CMK (cell line): ENCODE data around the gene TRIP6.
"Not testable (repeated sequence)": the region's sequence is repeated elsewhere in the genome, so short reads cannot be mapped to it uniquely, and the experiment has no call there.

Experiments
- DNase-seq: peaks from one replicate; pipeline ENCODE4 v3.0.0-alpha.2; 2010; ENCODE audit warnings: low read depth

TRIP6 gene

DNA sequence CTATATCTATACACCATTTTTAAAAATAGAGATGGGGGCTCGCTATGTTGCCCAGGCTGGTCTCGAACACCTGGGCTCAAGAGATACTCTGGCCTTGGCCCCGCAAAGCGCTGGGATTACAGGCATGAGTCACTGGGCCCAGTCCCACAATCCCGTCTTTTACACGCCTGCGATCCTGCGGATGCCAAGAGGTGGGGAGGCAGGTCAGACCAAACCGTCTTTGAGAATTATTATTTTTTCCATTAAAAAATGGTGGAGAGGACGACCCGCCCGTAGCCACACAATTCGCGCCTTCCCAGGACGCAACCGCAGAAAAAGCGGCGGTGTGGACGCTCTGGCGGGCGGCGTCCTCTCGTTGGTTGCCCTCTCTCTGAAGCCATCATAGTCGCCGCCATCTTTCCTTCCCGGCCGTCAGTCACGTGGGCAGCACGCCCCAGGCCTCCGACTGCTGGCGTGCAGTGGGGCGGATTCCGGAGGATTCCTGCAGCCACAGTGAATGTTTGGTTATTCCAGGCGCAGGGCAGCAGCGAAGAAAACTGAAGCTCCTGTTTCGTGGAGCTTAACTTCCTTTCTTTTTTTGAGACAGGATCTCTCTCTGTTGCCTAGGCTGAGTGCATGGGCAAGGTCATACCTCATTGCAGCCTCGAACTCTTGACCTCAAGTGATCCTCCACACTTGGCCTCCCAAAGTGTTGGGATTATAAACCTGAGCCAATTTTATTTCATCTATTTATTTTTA, 29.9 kb upstream of the TRIP6 start:
- no peak for DNase-seq

DNA sequence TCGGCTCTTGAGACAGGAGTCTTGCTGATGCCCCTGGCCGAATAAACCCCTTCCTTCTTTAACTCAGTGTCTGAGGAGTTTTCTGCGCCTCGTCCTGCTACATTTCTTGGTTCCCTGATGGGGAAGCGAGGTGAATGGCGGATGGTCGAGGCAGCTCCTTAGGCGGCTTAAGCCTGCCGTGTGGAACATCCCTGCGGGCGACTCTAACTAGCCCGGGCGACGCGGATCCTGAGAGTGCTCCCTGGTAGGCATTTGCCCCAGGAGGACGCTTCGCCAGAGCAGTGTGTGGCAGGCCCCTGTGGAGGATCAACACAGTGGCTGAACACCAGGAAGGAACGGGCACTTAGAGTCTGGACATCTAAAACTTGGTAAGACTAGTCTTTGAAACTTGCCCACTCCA, 27.8 kb upstream of the TRIP6 start:
- DNase-seq, result no peak

DNA sequence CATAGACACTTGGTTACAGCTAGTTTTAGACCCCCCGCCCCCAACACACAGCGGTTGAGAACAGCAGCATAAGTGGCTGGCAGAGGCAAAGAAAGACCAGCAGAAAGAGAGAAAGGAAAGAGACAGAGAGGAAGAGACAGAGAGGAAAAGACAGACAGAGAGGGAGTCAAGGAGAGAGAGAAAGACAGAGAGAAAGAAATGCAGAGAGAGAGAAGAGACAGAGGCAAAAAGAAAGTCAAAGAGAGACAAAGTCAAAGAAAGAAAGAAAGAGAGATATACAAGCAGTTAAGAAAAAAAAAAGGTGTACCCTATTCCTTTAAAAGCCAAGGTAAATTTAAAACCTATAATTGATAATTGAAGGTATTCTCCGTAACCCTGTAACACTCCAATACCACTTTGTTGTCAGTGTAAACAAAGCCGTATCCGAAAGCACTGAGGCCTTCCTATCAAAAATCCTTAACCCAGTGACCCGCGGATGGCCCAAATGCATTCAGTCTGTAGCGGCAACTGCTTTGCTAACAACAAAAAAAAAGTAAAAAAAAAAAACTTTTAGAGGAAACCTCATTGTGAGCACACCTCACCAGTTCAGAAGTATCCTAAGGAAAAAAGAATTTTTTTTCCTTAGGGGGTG, 26.6 kb upstream of the TRIP6 start:
- DNase-seq, result no peak

DNA sequence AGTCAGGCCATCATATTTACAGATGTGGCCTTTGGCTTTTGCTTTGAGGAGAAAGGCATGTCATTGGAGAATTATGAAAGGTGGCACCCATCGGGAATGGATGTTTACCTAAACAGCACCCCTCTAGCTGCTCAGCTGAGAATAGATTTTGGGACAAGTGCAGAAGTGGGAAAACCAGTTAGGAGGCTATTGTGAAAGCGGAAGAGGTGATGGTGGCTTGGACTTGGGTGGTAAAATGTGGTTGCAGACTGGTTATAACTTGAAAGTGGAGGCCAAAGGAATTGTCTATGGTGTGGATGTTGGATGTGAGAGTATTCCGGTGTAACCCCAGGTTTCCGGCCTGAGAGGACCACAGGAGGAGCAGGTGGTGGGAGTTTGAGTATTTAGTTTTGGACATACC, 19.8 kb upstream of the TRIP6 start:
- DNase-seq, result no peak

DNA sequence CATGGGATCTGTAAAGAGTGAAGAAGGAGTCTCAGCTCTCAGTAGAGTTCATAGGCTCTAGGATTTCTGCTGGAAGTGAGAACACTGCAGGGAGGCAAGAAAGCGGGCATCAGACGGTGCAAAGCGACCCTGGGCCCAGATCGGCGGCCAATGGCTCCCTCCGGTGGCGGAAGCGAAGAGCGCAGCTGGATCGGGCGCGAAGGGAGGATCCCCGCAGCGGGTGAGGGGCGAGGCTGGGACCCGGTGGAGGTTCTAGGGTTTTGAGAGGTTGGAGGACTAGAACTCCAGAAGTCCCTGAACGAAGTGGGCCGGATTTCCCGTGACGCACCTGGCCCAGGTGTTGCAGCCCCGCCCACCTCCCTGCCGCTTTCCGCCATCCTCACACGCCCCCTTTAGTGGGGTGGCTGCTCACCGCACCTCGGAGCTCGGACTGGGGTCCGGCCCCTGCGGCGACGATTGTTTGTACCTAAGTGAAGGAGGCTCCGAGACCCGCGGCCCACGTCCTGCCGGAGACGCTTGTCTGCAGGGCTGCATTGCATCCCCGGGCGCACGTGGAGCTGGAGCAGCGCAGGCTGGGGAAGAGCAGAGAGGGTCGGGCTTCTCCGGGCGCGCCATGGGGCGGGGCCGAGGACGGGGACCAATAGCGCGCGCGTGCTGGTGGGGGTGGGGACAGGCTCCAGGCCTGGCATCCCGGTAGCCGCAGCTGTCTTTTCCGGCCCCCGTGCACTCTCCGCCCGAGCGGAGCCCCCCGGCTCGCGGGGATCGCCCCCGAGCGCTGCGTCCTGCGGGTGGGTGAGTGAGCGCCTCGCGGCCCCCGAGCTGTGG, 14.9 kb upstream of the TRIP6 start, which contains the start of gene SLC12A9:
TSS of gene SLC12A9 (plus strand) at position 666 of the 825 bp plus-strand sequence. CDS start 1,485 bp downstream, outside the sequence.
- DNase-seq, result no peak

DNA sequence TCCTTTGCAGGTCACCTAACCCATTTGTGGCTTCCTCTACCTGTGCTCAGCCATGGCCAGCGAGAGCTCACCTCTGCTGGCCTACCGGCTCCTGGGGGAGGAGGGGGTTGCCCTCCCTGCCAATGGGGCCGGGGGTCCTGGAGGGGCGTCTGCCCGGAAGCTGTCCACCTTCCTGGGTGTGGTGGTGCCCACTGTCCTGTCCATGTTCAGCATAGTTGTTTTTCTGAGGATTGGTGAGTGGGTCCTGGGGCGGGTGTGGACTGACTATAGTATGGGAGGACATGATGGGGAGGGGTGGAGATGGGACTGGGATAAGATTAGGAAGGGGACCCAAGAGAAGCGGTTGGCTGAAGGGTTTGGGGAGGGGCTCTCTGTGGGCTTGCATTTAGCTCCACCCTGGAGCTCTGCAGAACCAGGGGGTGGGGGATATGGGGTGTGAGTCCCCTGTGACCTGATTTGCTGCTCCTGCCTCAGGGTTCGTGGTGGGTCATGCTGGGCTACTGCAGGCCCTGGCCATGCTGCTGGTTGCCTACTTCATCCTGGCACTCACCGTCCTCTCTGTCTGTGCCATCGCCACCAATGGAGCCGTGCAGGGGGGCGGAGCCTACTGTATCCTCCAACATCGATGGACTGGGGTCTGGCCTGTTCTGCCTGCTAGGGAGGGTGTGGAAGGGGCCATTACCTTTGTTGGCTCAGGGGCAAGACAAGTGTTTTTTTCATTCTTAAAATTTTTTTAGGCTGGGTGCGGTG, 12.9 kb upstream of the TRIP6 start:
- DNase-seq, result no peak

DNA sequence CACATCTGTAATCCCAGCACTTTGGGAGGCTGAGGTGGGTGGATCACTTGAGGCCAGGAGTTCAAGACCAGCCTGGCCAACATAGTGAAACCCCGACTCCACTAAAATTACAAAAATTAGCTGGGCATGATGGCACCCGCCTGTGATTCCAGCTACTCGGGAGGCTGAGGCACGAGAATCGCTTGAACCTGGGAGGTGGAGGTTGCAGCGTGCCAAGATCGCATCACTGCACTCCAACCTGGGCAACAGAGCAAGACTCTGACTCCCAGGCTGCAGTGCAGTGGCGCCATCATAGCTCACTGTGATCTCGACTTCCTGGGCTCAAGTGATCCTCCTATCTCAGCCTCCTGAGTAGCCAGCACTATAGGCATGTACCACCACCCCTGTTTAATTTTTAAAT, 12.3 kb upstream of the TRIP6 start:
- not testable (repeated sequence) for DNase-seq

DNA sequence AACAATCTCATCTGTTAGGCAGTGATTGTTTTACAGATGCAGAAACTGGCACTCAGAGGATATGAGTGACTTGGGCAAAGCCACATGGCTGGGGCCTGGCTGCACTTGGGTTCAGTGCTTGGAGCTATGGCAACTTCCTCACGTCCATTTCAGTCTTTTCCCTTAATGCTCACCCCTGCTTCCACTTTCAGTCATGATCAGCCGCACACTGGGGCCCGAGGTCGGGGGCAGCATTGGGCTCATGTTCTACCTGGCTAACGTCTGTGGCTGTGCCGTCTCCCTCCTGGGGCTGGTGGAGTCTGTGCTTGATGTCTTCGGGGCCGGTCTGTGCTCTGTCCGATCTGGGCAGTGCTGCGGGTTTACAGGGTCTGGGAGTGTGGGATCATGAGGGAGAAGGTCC, 11.7 kb upstream of the TRIP6 start:
- DNase-seq, result no peak

DNA sequence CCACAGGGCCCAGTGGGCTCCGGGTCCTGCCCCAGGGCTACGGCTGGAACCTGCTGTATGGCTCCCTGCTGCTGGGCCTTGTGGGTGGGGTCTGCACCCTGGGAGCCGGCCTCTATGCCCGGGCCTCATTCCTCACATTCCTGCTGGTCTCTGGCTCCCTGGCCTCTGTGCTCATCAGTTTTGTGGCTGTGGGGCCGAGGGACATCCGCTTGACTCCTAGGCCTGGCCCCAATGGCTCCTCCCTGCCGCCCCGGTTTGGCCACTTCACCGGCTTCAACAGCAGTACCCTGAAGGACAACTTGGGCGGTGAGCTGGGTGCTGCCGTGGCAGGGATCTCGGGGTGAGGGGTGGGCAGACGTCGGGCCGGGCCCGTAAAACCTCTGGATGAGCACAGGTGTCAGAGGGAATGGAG, 10.3 kb upstream of the TRIP6 start:
- DNase-seq, result no peak

DNA sequence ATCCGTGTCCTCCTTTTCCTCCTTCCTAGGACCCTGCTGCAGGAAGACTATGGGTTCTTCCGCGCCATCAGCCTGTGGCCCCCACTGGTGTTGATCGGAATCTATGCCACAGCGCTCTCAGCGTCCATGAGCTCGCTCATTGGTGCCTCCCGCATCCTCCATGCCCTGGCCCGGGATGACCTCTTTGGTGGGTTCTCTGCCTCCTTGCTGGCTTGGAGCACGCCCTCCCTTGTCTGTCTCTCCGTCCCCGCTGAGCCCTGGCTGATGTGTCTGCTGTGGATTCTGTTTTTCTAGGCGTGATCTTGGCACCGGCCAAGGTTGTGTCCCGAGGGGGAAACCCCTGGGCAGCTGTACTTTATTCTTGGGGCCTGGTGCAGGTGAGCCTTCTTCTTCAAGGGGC, 7.3 kb upstream of the TRIP6 start:
- no peak for DNase-seq

DNA sequence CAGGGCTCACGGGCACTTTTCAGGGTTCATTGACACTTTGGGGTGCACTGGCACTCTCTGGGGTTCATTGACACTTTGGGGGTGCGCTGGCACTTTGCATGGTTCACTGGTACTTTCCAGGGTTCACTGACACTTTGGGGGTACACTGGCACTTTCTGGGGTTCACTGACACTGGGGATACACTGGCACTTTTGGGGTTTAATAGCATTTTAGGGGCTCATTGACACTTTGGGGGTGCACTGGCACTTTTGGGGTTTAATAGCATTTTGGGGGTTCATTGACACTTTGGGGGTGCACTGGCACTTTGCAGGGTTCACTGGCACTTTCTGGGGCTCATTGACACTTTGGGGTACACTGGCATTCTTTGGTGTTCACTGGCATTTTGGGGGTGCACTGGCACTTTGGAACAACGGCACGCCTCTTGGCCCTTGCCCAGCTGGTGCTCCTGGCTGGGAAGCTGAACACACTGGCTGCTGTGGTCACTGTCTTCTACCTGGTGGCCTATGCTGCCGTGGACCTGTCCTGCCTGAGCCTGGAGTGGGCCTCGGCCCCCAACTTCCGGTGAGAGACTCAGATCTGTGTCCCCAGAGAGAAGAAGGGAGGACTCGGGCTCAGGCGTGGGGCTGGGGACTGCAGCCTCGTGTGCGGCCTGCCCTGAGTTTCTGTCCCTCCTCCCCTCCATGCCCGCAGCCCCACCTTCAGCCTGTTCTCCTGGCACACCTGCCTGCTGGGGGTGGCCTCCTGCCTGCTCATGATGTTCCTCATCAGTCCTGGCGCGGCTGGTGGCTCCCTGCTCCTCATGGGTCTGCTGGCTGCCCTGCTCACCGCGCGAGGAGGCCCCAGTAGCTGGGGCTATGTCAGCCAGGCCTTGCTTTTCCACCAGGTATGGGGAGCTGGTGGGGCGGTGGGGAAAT, 6.2 kb upstream of the TRIP6 start:
- no peak for DNase-seq

DNA sequence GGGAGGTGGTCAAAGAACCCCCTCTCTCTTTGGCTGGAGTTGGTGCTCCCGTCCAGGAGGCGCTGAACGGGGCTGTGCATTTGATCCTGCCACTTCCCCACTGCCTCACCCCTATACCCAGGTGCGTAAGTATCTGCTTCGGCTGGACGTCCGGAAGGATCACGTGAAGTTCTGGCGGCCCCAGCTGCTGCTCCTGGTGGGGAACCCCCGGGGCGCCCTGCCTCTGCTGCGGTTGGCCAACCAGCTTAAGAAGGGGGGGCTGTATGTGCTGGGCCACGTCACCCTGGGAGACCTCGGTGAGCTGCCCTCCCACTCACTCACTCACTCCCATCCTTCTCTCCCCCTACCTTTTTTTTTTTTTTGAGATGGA, 5.6 kb upstream of the TRIP6 start:
- DNase-seq, result no peak

DNA sequence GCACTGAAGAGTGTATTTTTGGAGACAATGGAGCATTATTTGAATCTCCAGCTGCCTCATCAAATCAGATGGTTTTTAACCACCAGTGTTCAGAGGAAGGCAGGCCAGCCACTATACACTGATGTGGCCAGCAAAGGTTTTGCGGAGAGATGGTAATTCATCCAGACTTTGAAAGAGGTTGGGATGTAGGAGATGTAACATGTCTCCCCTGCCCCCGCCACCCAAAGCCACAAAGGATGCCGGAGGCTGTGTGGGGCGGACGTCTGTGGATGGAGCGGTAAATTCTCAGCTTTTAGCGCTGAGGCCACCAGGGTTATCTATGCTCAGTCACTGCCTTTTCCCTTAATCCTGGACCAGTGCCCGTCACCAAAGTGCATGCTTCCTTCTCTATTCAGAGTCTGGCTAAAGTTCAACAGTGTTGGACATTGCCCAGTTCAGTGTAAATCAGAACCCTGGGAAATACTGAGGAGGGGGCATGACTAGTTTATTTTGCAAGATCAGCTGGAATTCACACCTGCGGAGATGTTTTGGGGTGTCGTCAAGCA, 3.7 kb upstream of the TRIP6 start:
- no peak for DNase-seq

DNA sequence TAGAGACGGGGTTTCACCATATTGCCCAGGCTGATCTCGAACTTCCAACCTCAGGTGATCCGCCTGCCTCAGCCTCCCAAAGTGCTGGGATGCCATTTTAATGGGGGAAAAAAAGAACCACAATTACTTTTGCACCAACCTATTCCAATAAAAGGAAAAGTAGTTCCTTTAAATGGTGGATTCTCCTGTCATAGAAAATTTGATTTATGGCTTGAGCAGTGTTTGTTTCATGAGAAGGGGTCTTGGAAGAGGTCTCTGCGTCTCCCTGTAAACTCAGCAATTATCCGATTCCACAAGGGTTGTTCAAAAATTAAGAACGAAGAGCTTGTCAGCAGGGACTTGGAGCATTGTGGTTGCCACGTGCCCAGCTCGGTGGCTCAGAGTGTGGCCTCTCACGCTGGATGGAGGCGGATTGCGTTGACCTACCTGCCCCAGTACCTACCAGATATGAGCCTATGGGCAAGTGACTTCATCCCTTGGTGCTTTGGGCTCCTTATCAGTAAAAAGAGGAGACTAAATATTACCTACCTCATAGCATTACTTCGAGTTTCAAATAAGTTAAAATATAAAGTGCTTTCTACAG, 2.8 kb upstream of the TRIP6 start:
- DNase-seq, result no peak

DNA sequence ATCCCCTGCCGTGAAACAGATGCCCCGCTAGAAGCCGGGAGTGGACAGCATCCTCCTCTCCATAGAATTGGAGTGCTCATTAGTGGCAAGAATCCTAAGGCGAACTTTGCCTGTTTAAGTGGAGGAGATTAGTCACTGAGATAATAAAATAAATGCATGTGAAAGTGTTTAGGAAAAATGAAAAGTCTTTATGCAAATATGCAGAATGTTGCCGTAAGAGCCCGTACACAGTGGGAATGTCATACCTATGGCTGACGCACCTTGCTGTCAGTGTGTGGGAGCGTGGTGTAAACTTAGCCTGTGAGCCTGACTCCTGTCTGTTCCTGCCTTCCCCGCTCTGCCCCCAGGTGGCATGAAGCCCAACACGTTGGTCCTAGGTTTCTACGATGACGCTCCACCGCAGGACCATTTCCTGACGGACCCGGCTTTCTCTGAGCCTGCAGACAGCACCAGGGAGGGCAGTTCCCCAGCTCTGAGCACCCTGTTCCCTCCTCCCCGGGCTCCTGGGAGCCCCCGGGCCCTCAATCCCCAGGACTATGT, 1.7 kb upstream of the TRIP6 start:
- DNase-seq, result no peak

DNA sequence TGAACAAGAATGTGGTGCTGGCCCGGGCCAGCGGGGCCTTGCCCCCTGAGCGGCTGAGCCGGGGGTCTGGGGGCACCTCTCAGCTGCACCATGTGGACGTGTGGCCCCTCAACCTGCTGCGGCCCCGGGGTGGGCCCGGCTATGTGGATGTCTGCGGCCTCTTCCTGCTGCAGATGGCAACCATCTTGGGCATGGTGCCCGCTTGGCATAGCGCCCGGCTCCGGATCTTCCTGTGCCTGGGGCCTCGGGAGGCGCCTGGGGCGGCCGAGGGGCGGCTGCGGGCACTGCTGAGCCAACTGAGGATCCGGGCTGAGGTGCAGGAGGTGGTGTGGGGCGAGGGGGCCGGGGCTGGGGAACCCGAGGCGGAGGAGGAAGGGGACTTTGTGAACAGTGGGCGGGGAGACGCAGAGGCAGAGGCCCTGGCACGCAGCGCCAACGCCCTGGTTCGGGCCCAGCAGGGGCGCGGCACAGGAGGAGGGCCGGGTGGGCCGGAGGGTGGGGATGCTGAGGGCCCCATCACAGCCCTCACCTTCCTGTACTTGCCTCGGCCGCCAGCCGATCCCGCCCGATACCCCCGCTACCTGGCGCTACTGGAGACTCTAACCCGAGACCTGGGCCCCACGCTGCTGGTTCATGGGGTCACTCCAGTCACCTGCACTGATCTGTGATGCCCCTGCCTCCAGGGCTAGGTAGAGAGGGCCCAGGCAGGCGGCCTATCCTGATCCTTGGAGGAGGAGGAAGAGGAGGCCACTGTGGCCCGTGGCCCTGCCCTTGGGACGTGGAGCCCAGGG, 1.1 kb upstream of the TRIP6 start:
- DNase-seq, result no peak

DNA sequence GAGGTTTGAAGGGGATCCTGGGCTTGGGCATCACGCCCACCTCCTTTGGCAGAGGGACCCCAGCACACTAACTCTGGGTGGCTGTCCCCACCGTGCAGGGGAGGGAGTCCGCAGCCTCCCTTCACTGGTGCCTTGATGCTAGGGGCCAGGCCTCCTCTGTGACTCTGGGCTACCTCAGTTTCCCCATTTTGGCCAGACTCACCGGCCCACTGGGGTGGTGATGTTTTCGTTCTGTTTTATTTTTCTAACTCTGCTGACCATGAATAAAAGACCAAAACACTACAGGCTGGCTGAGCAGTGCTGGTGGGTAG, 503 bp upstream of the TRIP6 start:
- no peak for DNase-seq

DNA sequence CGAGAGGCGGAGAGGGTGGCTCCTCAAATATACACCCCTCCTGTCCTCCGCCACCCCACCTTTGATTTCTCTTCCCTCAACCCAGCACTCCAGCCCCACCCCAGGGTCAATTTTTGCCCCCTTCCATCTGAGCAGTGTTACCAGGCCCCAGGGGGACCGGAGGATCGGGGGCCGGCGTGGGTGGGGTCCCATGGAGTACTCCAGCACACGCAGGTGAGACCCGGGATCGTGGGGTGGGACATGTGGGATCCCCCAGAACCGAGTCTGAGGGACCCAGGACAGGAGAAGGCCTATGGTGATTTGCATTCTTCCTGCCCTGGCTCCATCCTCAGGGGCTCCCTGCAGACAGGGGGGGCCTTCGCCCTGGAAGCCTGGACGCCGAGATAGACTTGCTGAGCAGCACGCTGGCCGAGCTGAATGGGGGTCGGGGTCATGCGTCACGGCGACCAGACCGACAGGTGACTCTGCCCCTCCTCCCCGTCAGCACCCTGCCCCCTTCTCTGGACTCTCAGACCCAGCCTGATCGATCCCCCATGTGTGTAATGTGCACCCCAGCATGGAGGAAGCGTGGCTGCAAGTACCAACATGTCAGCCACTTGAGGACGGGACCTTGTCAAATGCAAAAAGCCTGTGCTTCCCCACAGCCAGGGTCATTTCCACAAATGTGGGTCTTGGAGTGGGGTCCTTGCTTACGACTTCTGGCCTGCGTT, 744 bp downstream of the TRIP6 start:
- no peak for DNase-seq
